Measurements from ENCODE around the gene NDUFAF5.

NDUFAF5 gene

DNA sequence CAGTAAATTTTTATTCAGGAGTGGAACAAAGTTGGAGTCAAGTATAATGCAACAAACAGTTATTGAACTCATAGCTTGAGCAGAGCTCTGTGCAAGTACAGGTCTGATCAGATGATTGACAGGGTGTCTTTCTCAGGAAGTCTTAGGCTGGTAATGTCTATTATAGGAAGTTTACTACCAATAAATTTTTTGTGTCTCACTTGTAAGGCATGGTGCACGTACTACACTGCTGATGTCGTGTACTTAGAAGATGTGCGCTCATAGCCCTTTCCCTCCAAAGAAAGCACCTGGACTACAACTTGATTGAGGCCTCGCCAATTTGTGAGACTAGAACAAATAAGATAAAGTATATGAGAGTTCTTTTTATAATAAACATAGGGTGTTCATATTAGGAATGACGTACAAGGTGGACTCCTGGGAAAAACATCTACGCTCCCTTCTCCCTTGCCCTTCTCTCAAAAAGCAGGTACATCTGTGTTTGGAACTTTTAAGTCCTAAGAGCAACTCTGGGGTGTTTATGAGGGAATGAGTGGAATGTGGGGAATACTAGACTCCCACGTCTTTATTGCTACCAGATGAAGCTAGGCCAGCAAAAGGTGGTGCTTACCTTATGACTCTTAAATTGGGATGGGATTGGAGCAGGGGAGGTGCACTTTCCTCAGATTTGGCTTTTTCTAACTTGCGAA is 1.5 kb downstream of the NDUFAF5 start:
- TF ChIP-seq CTCF (IDR thresholded peaks at IDR 0.05; ENCODE audit: low read depth, low read length, missing control alignments) = no peak
- H3K4me3 ChIP-seq (ENCODE audit: low read depth, low read length) = peak overlapping the region; percentile 91
- DNase-seq (ENCODE audit: low read depth) = no peak
- in situ Hi-C loops (cut with HindIII; ENCODE audit: low sequenced_read_pairs) = no loop called here

DNA sequence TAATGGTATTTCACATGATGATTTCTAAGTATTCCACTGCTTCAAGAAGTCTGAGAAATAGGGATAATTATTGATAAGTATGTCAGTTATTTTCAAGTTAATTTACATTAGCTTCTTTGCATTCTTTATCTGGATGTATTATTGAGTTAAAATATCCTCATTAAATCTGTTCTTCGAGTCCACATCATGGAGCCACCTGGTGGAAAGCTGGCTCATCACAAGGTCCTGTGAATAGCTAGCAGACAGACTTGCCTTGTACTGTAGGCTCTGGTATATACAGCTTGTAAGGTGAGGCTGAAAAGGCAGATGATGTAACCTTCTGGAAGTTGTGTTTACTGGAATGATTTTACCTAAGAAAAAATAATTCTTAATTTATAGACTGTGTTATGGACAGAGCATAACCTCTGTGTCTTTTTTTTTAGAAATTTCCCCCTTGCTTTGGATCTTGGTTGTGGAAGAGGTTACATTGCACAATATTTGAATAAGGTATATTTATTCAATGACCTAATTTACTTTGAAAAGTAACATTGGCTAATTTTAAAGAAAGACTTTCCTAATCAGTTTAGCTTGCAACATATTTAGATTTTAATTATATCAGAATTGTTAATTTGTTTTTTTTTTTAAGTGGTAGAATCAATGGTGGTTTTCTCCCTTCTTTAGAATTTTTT is 3.5 kb downstream of the NDUFAF5 start:
- in situ Hi-C loops (cut with HindIII; ENCODE audit: low sequenced_read_pairs) = no loop called here
- H3K4me3 ChIP-seq (ENCODE audit: low read depth, low read length) = no peak overlapping the region
- peak; percentile 55 for DNase-seq (ENCODE audit: low read depth)
- TF ChIP-seq CTCF (IDR thresholded peaks at IDR 0.05; ENCODE audit: low read depth, low read length, missing control alignments) = peak; percentile 77

DNA sequence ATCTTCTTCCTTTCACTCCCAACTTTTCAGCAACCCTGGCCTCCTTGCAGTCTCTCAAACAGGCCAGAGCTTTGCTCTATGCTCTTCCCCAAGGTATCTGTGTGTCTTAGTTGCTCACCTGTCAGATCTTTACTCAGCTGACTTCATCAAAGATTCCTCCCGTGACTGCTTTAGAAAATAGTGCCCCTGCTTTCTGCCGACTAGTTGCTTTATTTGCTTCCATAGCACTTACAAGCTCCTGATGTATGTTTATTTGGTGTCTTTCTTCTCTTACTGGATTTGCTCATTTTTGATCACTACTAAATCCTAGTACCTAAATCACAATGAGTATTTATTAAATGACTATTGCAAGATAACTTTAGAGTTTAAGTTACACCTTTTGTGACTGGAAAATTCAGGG is 5.9 kb downstream of the NDUFAF5 start:
- no peak overlapping the region for H3K4me3 ChIP-seq (ENCODE audit: low read depth, low read length)
- TF ChIP-seq CTCF (IDR thresholded peaks at IDR 0.05; ENCODE audit: low read depth, low read length, missing control alignments) = no peak
- no peak for DNase-seq (ENCODE audit: low read depth)
- in situ Hi-C loops (cut with HindIII; ENCODE audit: low sequenced_read_pairs) = no loop called here

DNA sequence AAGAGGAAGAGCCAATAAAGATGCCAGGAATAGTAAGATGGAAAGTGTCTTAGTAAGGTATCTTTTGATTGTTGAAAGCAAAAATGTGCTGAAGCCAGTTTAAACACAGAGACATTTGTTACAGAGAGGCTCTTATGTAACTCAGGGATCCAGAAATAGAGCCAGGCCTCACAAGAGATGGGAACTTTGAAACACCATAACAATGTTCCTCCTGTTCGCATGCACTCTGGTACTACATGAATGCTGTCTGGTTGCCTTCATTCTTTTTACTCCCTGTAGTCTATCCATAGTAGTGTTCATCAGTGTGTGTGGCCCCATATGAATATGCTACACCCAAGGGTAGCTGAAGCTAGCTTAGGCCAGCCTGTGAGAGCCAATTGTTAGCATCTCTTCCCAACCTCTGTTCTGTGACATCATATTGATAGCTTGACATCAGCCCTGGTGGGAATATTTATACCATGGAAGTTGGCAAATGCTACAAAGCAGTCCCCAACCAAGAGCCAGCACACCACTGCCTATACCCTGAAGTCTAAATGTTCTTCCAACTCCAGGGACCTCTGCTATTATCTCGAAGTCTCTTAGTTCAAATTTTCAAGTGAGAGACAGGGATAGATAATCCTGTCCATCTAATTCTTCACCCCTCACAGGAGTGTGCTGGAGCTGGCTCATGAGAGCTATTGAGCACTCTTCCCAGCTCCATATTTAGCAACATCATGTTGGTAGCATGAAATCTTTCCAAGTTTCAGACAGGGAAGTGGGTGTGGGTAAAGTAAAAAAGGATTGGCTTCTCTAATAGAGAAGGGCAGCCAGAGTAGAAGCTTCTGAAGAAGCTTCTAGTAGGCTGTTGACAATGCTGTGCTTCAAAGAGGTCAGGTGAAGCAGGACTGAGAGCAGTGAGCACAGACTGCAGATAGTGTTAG is 7.0 kb downstream of the NDUFAF5 start:
- no peak for TF ChIP-seq CTCF (IDR thresholded peaks at IDR 0.05; ENCODE audit: low read depth, low read length, missing control alignments)
- no peak for DNase-seq (ENCODE audit: low read depth)
- no peak overlapping the region for H3K4me3 ChIP-seq (ENCODE audit: low read depth, low read length)
- in situ Hi-C loops (cut with HindIII; ENCODE audit: low sequenced_read_pairs) = no loop called here

DNA sequence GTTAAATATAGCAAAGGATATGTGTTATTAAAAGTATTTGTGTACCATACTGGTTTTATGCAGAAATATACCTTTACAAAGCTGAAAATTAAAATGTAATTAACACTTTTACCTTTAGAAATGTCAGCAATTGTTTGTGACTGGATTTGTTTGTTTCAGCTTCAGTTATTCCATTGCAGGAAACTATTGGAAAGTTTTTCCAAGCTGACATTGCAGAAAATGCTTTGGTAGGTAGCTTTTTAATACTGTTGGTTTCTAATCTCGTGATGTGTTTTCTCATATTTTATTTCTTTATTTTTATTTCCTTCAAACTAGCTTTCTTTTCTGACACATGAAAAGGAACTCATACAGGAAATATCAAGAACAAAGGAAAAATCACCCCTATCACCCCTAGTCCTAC is 8.2 kb downstream of the NDUFAF5 start:
- DNase-seq (ENCODE audit: low read depth) = no peak
- no peak for TF ChIP-seq CTCF (IDR thresholded peaks at IDR 0.05; ENCODE audit: low read depth, low read length, missing control alignments)
- H3K4me3 ChIP-seq (ENCODE audit: low read depth, low read length) = no peak overlapping the region
- in situ Hi-C loops (cut with HindIII; ENCODE audit: low sequenced_read_pairs) = no loop called here

DNA sequence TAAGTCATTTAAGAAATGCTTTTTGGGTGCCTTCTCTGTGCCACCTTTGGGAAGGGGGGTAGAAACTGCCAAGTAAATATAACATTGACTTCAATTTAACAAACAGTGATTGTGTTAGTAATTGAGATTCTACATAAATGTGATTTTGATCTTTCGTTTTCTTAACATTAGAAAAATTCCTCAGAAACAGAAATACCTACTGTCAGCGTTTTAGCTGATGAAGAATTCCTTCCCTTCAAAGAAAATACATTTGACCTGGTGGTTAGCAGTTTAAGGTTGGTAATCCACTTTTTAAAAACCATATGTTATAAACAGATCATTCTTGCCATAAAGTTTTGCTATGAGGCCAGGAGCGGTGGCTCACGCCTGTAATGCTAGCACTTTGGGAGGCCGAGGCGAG is 9.8 kb downstream of the NDUFAF5 start:
- in situ Hi-C loops (cut with HindIII; ENCODE audit: low sequenced_read_pairs) = no loop called here

More for the DNA sequence above, 9.8 kb downstream of the NDUFAF5 start:
- no peak overlapping the region for H3K4me3 ChIP-seq (ENCODE audit: low read depth, low read length)
- DNase-seq (ENCODE audit: low read depth) = no peak
- no peak for TF ChIP-seq CTCF (IDR thresholded peaks at IDR 0.05; ENCODE audit: low read depth, low read length, missing control alignments)

Measured in astrocyte of the cerebellum (primary cell).